NCI-H2107 treated with DMSO at 0.1 percent for 48 hours (cell line): Measurements from ENCODE around the gene THOC6.
"Not testable (repeated sequence)": the region's sequence is repeated elsewhere in the genome, so short reads cannot be mapped to it uniquely, and the experiment has no call there.

Experiments
- DNase-seq: peaks from one replicate; lab custom pipeline; 2025; ENCODE audit not compliant: unreplicated experiment; lab: John Stamatoyannopoulos, UW

Gene THOC6

GRCh38 chr16:3069146-3069545, 45.3 kb downstream of the THOC6 start:
- not testable (repeated sequence) for DNase-seq

DNA sequence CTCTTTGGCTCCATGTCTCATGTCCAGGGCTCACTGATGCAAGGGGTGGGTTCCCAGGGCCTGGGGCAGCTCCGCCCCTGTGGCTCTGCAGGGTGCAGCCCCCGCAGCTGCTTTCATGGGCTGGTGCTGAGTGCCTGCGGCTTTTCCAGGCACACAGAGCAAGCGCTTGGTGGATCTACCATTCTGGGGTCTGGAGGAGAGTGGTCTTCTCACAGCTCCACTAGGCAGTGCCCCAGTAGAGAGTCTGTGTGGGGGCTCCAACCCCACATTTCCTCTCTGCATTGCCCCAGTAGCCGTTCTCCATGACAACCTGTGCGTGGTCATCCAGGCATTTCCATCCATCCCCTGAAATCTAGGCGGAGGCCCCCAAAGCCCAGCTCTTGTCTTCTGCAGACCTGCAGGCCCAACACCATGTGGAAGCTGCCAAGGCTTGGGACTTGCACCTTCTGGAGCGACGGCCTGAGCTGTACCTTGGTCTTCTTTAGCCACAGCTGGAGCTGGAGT, 46.8 kb downstream of the THOC6 start:
- no peak for DNase-seq

- DNase-seq, result no peak
These were observed 47.8 kb downstream of the THOC6 start for GRCh38 chr16:3071655-3072054.

DNA sequence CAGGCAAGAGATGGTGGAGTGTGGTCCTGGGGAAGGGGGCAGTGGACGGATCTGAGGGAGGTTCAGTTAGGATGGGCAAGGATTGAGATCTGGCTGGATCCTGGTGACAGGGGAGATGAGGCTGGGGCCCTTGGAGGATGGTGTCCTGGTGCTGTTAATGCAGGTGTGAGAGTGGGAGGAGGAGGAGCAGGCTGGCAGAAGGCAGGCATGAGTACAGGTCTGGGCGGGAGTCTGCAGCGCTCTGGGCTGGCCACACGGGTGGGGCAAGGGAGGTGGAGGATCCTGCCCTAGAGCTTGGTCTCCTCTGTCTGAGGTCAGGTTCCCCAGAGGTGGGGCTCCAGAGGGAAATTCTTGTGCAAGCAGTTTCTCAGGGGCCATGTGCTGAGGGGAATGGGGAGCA, 48.3 kb downstream of the THOC6 start:
- not testable (repeated sequence) for DNase-seq

DNA sequence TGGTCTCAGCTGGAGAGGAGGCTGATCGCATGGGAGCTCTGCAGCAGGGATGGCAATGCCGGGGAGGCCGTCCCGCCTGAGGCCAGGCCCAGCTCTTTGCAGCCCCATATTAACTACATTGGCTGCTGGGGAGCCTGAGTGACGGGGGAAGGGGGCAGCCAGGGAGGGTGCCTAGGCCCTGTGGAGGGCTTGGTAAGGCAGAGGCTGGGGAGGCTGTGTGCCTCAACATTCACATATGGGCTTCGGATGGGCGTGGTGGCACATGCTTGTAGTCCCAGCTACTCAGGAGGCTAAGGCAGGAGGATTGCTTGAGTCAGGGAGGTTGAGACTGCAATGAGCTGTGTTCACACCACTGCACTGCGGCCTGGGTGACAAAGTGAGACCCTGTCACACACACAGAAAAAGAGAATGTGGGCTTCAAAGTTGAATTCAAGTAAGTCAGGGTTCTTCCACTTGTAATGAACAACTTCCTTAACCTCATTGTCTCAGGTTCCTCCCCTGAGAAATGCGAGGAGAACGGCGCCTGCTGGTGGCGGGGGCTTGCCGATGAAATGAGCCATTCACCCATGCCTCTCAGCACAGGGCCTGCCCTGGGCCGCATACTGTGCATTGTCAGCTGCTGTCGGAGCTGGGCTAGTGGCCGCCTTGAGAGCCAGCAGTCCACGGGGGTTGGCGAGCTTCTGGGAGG, 48.9 kb downstream of the THOC6 start:
- not testable (repeated sequence) for DNase-seq

DNA sequence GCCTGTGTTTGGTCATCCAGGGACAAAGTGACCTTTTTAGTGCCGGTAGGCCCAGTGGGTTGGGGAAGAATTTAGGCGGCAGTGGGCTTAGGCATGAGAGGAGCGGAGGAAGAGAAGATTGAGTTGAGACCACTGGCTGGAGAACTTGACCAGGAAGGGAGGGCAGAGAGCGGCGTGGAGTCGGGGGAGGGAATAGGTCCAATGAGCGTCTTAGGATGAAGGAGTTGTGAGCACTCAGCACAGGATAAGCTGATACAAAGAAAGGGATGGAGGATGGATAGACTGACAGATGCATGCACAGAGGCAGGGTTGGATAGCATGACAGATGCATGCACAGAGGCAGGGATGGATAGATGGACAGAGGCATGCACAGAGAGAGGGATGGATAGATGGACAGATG, 49.6 kb downstream of the THOC6 start:
- DNase-seq, result no peak

DNA sequence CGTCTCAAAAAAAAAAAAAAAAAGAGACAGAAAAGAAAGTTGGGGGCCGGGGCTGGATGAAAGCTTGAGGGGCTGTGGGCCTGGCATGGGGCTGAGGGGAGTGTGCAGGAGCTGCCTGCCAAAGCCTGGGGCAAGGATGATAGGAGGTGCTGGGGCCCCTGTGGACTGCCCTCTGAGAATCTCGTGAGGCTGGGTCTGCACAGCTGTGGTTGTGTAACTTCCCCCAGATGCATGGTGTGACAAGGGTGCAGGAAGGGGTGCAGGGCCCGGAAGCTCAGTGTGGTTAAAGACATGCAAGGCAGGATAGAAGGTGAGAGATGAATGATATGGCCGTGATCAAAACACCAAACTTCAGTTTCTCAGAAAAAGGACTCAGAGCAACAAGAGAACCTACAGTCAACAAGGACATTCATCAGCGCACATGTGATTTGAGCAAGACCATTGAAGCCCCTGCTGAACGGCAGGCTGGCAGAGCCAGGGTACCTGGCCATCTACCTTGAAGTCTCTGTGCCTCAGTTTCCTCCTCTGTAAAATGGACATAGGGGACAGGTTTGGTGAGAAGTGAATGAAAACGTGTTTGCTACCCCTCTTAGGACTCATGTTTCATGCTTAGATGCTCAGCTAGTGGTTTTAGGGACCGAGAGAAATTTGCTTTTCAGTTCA, 51.2 kb downstream of the THOC6 start:
- DNase-seq, result no peak

GRCh38 chr16:3075523-3075915, 51.7 kb downstream of the THOC6 start:
- DNase-seq, result no peak

DNA sequence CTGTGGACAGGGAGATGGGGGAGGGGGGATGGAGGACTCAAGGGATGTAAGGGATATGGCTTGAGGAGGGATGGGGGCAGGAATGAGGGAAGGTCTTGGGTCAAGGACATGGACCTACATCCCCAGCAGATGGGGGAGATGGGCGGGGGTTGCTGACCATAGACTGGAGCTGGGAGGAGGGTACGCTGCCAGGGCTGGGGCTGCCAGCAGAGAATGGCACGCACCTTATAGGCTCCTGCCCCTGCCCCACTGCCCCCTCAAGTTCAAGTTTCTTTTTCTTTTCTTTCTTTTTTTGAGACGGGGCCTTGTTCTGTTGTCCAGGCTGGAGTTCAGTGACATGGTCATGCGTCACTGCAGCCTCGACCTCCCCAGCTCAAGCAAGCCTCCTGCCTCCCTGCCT, 52.1 kb downstream of the THOC6 start:
- DNase-seq, result not testable (repeated sequence)

DNA sequence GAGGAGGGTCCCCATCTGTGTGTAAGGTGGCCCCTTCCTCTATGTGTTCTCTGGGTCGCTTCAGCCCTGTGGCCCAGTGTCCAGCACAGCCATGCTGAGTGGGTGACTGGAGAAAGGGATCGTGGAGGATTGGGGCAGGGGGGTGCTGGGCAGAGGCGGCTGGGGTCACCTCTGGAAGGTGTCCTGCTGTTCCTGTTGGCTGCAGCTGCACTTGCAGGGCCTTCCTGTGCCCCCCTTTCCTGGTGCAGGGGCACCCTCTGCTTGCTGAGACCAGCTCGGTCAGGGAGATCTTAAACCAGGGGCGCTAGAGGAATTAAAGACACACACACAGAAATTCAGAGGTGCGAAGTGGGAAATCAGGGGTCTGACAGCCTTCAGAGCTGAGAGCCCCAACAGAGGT, 52.7 kb downstream of the THOC6 start:
- no peak for DNase-seq
